Epidermal melanocyte (primary cell): ENCODE data around the gene CSMD2.

Source experiments
- DNase-seq: peaks from one replicate; pipeline ENCODE4 v3.0.0; 2011; ENCODE audit warnings: low spot score; ENCODE audit not compliant: insufficient read length

Gene CSMD2

GRCh38 chr1:33653226-33653625, 511.8 kb downstream of the CSMD2 start:
- DNase-seq, result no peak

GRCh38 chr1:33650708-33651107, 514.3 kb downstream of the CSMD2 start:
- no peak for DNase-seq

GRCh38 chr1:33649759-33650158, 515.3 kb downstream of the CSMD2 start:
- DNase-seq, result no peak

DNA sequence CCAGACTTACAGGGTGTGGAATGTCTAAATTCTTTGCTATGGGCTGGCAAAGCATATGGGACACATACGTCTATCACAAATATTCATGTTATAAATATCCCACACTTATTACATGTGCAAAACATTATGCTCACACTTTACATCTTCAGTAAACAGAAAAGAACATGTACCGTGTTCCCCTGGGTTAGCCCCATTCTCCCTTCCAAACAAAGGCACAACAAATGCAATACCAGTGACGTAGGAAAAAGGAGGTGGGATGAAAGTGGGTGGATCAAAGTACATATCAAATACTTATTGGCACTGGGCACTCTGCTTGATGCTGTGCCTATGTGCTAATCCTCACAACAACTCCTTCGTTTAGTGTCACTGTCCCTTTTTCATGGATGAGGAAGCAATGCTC, 521.8 kb downstream of the CSMD2 start:
- no peak for DNase-seq

DNA sequence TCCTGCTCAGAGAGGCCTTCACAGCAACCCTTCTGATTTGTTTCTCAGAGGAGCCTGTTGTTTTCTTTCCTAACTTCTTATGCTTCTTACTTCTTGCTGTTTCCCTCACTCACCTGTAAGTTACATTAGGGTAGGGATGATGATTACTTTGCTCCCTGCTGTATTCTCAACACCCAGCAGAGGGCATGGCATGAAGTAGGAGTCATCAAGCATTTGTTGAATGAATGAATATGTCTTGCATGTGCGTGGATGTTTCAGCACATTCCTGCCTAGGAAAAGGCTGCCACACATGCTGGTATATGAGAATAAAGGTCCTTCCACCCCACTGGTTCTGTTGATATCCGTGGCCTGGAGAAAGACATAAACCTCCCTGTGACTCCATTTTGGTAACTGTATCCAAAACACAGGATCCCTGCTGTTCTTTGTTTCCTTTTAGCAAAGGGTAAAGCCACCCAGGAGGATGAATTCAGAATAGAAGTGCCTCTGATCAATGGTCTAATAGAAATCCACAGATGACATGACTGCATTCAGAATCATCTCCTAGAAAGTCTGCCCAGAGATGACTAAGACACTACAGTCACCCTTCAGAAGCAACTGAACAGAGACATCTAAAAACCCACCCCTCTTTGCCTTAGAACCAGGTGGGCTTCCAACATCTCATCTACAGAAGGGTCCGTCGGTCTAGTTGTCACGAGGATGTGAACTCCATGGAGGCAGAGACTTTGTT, 523.8 kb downstream of the CSMD2 start:
- DNase-seq, result no peak

- DNase-seq, result no peak
These were observed 524.8 kb downstream of the CSMD2 start for GRCh38 chr1:33640114-33640660.

DNA sequence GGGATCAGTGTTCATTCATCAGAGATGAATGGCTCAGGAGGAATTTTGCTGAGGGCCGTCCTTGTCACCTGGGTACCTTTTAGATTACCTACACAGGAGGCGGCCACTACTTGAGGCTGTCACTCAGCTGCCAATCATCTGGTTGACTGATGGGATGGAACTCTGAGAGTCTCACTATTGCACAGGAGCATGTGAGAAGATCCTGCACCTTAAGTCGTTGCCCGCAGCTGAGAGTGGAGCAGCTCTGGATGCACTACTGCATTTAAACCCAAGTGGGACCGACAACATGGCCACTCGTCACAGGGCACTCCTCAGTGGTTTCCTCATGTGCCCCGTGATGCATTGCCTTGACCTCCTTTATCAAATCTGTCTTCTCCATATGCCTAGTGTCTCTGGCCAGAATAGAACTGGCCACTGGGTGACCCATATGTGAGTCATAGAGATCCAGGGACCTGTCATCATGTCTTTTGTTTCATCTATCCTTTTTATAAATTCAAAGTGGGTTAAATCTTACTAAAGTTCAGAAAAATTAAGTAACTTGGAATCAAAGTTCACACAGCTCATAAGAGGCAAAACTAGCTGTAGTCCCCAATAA, 527.1 kb downstream of the CSMD2 start:
- DNase-seq, result no peak

DNA sequence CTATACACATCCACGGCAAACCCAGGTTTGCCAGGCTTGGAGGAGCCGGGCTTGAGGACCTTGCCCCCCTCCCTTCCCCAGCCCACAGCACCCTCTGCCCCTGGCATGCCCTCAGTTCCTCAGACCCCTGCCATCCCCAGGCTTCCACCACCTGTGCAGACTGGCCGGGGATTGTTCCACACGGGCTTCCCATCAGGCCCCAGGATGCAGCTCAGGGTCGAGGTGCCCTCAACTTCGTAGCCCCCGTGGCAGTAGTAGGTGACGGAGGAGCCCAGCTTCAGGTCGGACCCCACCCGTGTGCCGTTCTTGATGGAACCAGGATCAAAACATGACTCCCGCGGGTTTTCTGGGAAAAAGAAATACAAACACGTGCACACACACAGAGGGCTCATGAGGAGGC, 528.8 kb downstream of the CSMD2 start:
- DNase-seq, result no peak

DNA sequence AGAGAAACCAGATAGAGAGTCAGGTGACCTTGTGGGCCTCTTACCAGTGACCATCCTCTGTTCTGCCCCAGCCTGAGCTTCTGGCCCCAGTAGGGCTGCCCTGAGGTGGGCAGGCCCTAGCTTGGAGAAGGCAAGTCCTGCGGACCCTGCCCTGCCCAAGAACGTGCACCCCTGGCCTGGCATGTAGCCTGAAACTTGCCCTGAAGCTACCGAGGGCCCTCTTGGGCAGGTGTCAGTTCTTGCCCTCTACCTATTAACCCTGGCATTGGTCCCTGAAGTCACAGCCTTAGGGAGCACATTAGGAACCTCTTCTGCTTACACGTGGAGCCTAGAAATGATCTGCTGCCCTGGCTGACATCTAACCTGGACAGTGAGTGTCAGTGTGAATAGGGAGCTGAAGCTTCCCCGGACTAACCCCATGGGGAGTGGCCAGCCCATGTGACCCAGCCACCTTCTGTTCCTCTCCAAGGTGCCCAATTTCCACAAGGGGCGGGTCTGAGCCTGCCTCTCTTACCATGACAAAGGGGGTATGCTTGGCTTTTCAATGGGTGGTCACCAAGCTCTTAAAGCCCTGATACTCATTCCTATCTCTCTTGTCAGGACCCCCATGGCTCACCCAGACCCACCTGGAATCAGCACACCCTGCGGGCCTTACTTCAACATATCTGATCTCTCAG, 529.6 kb downstream of the CSMD2 start:
- no peak for DNase-seq

- peak; percentile 31 for DNase-seq
These were observed 530.2 kb downstream of the CSMD2 start for GRCh38 chr1:33634806-33635205.

DNA sequence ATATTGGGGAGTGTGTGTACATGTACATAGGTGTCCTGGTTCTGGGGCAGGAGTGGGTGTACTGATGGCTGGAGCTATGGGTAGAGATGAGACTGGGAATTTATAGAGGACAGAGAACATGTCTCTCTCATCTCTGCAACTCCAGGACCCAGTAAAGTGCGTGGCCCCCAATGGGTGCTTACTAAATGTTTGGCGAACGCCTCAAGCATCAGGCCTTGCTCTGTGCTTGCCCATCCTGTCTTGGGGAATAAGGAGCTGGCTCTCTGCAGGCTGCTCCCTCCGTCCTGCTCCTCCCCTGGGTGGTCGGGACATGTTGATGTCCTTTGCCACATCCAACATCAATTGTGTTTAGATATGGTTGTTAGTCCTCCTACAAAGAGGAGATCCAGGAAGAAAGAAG, 530.9 kb downstream of the CSMD2 start:
- no peak for DNase-seq

DNA sequence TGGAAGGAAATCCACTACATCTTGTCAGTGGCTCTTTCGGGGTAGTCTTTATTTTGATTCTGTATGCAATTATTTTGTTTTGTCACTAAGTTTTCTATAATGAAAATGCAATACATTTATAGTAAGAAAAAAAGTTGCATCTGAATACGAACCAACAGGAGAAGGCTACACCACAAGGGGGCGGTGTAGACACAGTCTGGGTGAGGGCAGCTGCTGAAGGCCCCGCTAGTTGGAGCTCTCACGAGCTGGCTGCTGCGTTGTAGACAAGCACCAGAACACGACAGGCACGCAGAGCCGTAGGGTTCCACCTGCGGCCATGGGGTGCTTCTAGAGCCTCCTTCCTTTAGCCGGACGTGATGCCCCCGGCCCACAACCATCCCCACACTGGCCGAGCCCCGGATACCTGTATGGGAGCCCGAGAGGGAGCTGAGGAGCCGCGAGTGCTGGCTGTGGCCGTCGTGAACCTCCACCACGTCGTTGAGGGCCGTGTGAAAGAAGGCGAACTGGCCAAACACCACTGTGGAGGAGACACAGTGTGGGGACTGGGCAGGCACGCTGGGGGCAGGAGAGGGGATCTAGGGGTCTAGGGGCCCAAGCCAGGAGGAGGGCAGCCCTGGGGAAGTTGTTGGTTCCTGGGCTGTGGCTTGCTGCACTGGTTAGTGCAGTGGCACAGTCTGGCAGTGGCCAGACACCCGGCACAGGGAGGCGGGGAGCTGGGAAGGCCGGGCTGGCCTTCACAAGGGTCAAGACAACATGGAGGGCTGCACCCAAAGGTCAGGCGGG, 531.8 kb downstream of the CSMD2 start:
- peak; percentile 36 for DNase-seq

GRCh38 chr1:33630686-33631085, 534.3 kb downstream of the CSMD2 start:
- no peak for DNase-seq

DNA sequence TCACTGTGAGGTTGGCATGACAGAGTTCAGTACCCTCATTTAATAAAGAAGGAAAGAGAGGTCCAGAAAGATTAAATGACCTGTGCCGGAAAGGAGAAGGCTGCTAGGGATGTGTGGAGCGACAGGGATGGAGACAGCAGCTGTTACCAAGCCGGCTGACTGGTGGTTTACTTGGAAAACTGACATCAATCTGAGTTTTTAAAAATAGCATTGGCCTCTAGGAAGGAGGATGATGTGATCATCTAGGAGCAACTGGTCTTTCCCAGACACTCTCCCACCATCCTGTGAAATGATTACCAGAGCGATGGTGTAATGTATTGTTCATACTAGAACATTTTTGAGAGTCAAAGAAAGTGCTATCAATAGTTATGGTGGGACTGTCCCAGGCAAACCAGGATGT, 538.2 kb downstream of the CSMD2 start:
- no peak for DNase-seq

DNA sequence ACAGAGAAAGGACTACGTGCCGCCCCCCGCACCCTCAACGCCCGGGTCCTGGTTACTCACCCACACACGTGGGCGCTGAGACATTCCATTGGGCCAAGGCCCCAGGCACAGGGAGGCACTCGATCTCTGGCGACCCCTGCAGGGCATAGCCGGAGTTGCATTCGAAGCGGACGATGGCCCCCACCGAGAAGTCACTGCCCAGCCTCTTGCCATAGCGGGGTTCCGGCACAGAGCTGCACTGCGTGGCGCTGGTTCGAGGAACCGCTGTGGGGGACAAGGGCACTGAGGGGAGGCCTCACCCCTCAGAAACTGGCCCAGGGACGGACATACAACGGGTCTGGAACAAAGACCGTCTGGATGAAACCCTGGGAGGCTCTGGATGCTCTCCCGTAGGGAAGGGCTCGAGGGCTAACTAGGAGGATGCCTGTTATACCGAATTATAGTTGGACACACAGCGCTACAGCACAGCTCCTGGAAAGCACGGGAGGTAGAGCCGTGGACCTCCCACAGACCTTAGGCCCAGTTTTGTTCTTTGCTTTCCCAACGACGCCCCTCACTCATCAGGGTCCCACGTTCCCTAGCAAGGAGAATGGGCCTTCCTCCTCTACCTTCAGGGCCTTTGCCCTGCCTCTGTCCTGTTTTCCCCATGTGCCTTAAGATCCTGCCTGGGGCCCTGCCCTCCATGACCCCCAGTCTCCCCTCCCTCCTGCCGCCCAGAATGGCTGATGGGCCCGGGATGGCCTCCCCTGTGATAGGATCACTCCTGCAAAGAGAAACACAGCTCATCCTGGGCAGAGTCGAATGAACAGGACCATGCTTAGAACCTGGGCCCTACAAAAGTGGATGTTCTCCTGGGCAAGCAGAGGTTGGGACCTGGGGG, 539.8 kb downstream of the CSMD2 start:
- no peak for DNase-seq

- DNase-seq, result no peak
These were observed 540.6 kb downstream of the CSMD2 start for GRCh38 chr1:33624261-33624990.

DNA sequence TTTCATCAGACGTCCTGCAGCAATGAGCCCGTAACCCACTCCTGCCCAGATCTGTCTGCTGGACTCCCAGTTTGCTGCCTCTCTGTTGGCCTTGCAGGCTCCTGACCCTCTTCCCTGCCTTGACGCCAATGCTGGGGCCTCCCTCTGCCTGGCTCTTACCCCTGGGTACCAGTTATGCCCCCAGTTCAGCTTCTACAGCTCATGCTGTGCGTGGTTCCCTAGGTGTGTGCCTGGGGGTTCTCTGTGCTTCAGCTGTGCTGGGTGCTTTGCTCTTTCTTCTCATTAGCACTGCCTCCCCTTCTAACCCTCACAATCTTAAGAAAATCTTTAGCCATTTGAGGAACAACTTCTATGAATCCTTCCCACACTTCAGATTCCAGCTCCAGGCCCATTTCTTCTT, 541.2 kb downstream of the CSMD2 start:
- DNase-seq, result no peak

- DNase-seq, result no peak
These were observed 542.3 kb downstream of the CSMD2 start for GRCh38 chr1:33622757-33623156.

DNA sequence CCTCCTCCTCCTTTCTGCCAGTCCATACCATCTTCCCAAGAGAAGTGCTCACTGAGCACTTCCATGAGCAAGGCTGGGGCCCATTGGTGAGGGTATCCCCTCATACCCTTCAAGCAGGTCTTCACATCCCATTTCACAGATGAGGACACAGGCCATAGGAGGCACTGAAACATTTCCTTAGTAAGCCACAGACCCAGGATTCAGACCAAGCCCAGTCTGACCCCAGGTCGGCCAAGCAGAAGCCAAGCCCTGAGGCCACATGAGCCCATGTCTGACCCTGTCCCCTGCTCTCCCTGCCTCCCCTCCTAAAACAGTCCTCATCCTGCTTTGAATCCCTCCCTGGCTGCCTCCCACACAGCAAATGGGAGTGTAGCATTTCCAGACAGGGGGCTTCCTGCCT, 546.4 kb downstream of the CSMD2 start:
- DNase-seq, result no peak

- no peak for DNase-seq
These were observed 547.6 kb downstream of the CSMD2 start for GRCh38 chr1:33617451-33617850.
